HG03378 (cell line): Measurements from ENCODE around the gene GSG1L.

Source experiments
- ATAC-seq: cut with Tn5 transposase; IDR thresholded peaks from one replicate; pipeline ENCODE4 v1.9.1; 2021; ENCODE audit warnings: mild to moderate bottlenecking, moderate library complexity; ENCODE audit not compliant: unreplicated experiment

GSG1L gene

DNA sequence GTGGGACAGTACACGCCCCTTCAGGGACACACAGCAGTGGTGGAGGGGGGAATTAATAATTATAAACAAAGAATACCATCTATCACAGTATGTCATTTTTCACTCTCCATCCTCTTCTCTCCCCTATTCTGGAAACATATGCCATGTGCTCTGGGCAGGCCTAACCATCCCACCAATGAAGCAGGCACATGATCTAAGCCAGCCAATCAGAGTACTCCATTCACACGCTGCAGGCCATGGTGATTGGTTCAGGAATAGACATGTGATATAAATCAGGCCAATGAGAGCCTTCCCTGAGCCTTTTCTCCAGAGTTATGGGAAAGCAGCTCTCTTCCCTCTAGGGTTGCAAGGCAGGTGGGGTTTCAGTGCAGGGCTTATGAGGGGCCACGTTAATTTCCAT, 36.5 kb downstream of the GSG1L start:
- no peak for ATAC-seq

DNA sequence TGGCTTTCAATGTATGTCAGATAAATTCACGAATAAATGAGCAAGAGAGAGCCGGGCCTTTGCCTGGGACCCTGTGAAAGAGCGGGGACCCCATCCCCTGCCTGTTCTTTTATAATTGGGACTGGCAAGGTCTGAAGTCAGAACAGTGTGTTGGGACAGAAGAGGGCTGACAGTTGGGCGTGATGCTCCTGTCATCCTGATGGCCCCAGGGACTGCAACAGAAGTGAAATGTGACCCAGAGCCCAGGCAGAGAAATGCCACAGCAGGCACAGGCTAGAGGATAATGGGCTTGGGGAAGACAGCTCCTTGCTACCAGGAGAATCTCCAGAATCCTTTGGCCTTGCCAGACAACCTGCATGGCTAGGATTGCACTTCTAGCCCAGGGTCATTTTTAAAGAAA, 37.9 kb downstream of the GSG1L start:
- no peak for ATAC-seq

DNA sequence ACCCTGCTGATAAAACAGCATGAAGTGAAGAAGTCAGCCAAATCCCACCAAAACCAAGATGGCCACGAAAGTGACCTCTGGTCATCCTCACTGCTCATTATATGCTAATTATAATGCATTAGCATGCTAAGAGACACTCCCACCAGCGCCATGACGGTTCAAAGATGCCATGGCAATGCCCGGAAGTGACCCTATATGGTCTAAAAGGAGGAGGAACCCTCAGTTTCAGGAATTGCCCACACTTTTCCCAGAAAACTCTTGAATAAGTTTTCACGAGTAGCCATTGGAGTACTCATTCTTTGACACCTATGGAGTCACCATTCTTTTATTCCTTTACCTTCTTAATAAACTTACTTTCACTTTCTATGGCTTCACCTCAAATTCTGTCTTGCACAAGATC, 44.3 kb downstream of the GSG1L start:
- no peak for ATAC-seq

DNA sequence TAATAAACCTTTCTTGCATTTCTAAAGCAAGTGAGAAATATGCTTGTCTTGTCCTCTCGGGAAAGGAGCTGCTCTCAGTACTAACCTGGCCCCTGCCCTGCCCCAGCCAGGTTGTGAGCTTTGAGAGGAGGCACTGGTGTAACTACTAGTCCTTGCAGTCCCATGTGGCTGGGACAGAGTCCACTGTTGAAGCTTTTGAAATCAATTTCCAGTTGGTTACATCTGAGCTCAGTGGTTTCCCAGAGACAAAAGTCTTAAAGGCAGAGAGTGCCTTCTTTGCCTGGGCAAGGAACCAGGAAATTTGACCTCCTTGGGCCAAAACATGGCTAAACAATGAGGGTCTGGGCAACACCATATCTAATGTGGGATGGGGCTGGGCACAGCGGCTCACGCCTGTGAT, 48.7 kb downstream of the GSG1L start:
- ATAC-seq: no peak

DNA sequence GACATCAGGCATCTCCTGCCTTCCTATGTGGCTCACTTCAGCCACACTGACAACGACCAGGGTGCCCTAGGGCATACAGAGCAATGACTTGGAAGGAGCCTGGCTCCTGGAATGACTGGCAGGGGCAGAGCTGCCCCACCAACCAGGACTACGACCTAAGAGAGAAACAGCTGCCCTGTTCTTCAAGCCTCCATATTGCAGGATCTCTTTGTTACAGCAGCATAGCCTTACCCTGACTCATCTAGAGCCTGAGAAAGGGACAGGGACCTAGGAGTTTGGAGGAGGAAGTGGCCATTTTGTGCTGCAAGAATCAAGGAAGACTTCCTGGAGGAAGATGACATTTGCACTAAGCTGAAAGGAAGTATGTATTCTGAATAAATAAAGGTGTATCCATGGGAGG, 49.6 kb downstream of the GSG1L start:
- ATAC-seq: no peak

DNA sequence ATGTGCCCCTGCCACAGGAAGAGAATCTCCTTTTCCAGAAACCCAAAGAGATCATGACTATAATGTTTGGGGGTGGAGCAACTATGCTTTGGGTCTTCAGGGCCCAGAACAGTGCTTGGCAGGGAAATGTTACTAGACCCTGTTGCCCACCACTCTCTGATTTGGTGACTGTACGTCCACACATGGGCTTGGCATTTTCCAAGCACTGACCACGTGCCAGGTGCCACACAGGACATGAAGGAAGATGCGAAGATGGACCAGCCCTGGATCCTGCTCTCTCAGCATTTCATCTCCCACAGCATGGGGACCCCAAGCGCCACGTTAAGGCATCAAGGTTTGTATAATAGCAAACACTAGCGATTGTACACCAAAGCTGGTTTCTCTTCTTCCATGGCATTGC, 50.1 kb downstream of the GSG1L start:
- ATAC-seq: no peak

DNA sequence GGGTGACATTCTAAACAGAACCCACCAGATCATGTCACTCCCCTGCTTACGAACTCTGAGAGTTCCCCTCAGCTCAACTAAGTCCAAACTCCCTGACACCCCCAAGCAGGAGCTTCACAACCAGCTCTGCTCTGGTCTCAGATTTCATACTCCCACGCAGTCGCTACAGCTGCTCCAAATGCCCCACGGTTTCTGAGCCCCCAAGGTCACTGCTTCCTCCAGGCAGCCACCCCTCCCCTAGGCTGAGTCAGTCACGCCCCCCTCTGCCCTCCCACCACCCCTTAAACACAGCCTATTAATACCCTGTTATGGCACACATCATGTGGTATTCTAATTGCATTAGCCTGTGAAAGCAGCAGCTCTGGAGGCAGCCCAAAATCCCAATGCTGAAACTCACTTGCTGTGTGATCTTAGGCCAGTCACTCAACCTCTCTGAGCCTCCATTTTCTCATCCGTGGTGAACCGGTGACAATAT, 51.5 kb downstream of the GSG1L start:
- no peak for ATAC-seq

DNA sequence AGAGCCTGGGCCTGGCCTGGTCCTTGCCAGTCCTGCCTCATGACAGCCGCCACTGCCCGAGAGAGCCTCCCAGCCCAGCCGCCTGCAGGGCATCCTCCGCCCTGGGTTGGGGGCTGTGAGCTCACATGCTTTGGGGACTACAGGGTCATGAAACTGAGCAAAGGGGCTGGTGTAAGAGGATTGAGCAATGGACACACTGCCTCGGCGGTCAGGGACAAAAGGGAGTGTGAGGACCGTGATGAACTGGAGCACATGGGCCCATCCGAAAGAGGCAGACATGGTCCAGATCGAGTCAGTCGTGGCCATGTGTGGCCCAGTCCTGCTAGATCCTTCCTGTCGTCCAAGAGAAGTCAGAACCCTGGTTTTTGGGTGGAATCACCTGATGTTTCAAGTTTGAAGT, 52.3 kb downstream of the GSG1L start:
- no peak for ATAC-seq

DNA sequence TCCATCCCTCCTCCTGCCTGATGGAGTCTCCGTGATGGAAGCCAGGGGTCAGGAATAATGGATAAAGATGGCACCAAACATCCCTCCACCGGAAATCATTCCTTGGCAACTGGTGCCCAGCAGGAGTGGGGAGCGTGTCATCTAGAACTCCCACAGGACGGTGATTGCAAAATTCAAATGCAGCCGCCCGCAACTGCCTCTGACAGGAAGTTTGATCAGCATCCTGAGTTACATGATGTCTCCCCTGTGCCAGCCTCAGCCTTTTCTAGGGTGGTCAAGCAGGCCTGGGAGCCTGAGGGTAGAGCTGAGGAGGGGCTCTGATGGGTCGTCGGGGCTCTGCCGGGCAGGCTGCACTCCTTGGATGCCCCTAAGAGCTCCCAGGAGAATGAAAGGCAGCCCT, 52.8 kb downstream of the GSG1L start:
- ATAC-seq: no peak

DNA sequence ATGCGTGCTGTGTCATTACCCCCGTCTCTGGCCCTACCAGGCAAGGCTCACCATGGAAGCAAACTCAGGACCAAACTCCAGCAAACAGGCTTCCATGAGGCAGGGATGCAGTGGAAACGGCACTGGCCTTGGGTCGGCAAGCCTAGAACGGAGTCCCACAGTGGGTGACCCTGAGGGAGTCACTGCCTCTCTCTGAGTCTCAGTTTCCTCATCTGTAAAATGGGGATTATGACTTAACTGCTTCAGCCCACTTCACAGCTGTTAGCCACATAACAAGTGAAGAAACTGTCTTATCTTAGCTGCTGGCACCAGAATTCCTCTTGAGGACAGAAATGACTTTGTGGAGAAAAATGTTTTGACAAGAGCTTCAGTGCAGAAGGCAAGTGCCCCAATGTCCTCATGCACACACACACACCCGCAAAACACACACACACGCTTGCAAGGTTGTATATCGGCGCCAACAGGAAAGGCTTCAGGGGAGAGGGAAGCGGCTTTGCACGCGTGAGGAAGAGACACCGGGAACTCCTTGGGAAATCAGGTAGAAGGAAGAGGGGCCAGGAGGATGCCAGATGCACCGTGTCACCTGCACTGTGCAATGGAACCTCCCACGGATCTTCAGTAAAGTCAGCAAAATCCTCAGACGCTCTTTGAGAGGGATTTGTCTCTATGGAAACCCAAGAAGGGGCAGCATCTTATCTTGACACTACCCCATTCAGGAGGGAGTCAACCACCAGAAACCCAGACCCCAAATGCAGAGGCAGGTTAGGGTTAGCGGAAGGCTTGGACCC, 53.7 kb downstream of the GSG1L start:
- ATAC-seq: no peak

DNA sequence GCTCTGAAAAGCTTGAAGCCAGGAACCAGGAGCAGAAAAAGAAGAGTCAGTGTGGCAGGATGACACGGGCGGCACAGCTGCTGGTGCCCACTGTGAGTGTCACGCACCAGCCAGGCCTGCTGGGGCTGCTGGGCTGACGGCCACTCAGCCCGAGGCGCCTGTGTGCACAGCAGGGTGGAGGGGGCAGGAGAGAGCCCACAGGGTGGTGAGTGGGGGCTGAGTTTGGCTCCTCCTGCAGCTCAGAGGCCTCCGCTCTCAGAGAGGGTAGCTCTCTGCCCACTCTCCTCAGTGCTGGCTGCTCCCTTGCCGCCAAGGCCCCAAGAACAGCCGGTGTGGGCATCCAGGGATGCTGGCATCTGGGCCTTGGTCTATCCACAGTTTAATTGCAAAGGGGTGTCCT, 59.6 kb downstream of the GSG1L start:
- no peak for ATAC-seq

DNA sequence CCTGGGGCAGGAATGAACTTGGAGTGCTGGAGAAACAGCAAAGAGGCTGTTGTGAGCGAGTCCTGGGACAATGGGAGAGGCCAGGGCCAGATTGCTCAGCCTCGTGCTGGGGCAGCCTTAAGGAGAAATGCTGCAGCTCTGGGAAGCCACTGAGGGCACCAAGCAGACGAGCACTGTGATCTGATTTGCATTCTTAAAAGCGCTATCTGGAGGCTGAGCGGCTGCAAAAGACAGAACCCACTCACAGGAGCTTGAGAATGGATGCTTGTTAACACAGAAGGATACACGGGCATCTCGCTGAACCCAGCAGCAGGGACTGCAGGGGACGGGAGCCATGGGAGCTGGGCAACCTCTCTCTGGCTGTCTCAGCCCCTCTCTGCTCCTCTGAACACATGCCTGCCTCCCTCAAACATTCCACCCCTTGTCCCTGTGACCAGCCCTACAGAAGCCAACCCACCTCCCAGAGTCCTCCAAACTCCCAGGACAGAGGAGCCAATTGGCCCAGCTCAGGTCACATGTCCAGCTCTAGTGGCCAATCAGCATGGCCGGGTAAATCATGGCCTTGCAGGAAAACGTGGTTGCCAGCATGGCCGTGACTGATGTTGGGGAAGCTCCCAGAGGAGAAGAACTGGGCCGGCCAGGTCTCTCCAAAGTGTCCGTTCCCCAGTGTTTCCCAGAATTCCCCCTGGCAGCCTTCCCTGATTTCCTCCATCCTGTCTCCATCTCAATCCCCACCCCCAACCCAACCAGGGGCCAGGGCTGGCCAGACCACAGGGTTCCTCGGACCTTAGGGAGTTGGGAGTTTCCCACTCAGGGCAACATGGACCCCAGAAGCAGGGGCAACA, 60.3 kb downstream of the GSG1L start:
- ATAC-seq: no peak

DNA sequence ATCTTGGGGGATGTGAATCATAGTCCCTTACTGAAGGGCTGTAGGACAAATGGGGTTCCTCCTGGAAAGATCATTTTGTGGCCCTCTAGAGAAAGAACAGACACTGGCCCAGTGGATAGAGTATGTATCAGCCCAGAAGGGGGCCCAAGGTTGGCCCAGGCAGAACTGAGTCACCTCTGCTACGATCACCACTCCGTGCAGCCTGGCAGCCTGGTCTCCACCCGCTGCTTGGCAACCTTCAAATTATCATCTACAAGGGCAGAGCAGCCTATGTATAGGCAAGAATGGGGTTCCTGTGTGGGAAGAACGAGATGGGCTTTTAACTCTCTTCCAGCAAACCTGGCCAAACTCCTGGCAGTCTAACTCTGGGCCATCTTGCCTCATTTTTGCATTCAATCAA, 61.9 kb downstream of the GSG1L start:
- no peak for ATAC-seq

DNA sequence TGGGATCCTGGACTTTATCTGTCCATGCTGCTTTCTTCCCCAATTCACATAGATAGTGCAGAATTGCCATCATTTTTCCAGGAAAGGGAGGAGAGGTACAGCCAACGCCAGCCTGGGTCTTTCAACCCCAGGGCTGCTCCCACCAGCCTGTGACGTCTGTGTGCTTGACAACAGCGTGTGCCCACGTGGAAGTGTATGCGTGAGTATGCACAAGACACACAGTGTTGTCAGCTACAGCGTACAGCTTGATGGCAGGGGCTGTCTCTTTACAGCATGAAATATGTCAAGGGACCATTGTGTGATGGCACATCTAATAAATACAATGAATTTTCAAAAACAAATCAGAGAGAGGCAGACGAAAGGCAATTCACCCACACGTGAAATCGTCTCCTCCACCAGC, 62.3 kb downstream of the GSG1L start:
- ATAC-seq: no peak

DNA sequence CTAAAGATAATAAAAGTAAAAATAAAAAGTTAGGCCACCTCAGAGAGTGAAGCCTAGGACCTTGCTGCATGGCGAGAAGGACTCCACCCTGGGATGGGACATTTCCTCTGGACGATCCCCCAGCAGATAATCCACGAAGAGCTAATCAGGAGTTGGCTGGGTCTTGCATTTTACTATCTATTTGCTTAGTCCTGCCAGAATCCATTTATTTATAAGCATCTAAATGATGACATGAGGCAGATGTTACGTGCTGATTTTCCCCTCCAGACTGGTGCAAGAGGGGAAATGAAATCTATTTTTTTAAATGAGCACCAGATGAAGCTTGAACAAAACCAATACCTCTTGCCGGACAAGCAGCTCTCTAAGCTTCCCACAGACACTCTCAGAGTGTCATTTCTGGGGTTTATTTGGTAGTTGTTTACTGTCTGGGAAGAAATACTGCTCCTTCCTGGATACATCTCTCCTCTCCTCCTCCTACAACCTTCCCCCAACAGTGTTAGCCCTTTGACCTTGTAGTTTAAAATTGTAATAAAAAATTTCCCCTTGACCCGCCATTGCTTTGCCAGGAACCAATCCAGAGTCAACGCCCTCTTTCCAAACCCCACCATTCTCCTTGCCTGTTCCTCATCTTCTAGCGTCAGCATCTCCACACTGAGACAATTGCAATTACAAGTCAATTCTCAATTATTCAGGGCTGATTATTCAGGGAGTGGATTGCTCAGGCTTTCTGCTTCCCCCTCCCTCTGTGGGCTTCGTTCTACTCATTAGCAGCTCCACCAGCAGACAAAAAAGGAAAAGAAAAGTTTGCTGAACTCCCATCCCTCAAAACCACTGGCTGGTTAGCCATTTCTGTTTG, 63.0 kb downstream of the GSG1L start:
- no peak for ATAC-seq

DNA sequence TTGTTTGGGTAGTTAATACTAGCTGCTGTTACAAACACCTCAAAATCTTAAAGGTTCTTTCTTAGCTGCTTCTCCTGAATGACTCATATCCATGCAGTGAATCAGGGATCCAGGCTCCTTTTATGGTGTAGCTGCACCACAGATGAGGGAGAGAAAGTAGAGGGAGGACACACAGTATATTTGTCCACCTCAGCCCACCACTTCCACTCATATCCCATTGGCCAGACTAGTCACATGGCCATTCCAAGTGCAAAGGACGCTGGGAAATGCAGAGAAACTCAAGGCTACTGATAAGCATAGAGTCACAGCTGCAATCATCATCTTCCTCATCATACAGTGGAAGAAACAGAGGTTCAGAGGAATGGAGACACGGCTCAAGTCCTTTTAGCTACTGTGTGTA, 63.8 kb downstream of the GSG1L start:
- no peak for ATAC-seq

DNA sequence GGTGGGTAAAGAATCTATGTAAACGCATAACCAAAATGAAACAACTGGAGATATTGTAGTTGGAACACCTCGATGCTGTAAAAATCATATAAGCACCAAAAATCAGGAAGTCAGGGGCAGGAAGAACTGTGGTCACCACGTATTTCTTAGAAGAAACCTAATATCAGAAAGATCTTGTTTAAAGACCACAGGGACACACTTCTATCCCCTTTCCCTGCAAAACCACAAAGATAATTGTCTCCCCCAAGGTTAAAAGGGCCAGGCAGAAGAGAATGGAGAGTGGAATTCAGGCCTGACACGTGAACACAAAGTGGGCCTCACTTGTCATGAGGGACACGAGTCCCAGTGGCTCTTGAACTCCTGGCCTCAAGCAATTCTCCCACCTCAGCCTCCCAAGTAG, 68.1 kb downstream of the GSG1L start:
- ATAC-seq: no peak

DNA sequence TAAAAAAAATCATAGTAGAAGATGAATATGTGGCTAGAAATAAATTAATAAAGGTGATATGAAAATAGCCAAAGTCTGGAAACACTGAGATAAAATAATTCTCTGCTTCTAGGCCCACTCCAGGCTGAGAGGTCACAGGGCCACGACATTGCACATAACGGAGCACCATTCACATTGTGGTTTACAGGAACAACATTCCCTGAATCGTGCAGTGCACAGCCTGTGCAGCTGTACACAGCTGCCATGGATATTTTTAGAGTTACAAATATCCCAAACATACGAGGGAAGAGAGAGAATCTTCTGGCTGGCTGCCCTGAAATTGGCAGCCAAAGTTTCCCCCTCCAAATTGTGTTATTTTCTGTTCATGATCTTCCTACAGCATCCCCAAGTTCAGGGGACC, 68.8 kb downstream of the GSG1L start:
- ATAC-seq: no peak

DNA sequence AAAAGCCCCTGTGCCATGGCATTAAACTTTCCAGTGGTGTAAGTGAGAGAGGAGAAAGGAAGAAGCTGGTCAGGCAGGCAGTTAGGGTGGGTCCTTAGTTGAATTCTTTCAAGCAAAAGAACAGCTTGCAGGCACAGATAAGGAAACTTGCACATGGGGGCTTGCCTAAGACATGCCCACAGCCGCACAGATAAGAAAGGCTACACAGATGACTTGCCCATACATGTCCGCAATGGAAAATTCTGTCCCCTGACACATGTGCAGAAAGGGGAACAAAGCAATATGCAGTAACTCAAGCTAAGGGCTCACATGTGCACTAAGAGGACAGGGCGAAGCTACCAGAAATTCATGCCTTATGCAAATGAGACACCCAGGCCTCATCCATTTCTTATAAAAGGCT, 69.9 kb downstream of the GSG1L start:
- ATAC-seq: no peak

DNA sequence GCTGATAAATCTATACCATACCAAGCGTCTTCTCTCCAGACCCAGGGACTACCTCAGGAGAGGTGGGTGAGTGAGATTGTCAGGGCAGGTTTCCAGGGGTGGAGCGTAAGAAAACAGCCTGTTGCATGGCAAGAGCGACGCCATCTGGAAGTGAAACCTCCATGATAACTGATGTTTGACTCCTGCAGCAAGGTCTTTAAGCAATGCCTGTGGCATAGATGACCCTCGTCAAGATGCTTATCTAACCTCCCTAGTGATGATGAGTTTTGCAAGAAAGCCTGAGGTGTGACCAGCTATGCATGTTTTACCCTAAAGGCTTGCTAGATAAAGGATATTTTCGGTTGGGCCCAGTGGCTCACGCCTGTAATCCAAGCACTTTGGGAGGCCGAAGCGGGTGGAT, 71.6 kb downstream of the GSG1L start:
- no peak for ATAC-seq

DNA sequence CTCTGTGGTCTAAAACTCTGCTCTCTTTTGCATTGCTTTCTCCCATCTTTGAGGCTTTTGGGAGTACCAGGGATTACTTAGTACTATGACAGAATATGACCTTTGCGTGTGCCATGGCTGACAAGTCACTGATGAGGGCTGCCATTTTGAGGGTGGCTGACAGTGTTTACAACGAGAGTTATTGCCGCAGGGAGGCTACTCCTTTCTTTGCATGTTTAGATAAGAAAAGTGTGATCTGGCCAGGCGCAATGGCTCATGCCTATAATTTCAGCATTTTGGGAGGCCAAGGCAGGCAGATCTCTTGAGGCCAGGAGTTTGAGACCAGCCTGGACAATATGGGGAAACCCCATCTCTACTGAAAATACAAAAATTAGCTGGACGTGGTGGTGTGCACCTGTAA, 77.5 kb downstream of the GSG1L start:
- no peak for ATAC-seq
